Measurements from ENCODE around the gene TOX2.

DNA sequence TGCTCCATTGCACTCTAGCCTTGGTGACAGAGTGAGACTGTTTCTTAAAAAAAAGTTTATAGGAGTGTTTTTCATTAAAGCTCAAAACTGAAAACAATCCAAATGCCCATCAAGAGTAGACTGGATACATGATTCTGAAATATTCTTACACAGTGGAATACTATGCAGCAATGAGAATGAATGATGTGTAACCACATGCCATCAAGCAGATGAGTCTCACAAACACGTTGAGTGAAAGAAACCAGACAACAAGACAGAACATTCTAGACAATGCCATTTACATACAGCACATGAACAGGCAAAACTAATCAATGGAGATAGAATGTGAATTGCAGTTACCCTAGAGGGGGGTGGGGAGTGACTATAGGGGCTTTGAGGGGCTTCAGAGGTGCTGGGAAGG, 72.4 kb downstream of the TOX2 start:
- no peak for TF ChIP-seq POLR2A (IDR thresholded peaks at IDR 0.05; ENCODE audit: low read depth, low read length)
- TF ChIP-seq POLR2AphosphoS5 (IDR thresholded peaks at IDR 0.05; ENCODE audit: low read depth, low read length): no peak

Measured in GM12892 (cell line).